Body of pancreas (tissue), 4 donors: ENCODE results near the gene CRACR2B.

ENCODE experiments used
- POLR2A ChIP-seq, 3 donors: fragments of 450-650 bp; IDR thresholded peaks; one replicate each; pipeline ENCODE4 v1.6.1; 2016; ENCODE audit warnings: antibody characterized with exemption in 3 of 3, mild to moderate bottlenecking in 2 of 3
- TF ChIP-seq, protein P1 (sequence below), 7 experiments: fragments of 450-650 bp in 4 of 7; fragments of 200-600 bp in 3 of 7; sonication (generic) in 3 of 7; IDR thresholded peaks; one replicate each; pipeline ENCODE4 v1.5.1; 2016 to 2019; ENCODE audit warnings: antibody characterized with exemption in 7 of 7

DNA sequence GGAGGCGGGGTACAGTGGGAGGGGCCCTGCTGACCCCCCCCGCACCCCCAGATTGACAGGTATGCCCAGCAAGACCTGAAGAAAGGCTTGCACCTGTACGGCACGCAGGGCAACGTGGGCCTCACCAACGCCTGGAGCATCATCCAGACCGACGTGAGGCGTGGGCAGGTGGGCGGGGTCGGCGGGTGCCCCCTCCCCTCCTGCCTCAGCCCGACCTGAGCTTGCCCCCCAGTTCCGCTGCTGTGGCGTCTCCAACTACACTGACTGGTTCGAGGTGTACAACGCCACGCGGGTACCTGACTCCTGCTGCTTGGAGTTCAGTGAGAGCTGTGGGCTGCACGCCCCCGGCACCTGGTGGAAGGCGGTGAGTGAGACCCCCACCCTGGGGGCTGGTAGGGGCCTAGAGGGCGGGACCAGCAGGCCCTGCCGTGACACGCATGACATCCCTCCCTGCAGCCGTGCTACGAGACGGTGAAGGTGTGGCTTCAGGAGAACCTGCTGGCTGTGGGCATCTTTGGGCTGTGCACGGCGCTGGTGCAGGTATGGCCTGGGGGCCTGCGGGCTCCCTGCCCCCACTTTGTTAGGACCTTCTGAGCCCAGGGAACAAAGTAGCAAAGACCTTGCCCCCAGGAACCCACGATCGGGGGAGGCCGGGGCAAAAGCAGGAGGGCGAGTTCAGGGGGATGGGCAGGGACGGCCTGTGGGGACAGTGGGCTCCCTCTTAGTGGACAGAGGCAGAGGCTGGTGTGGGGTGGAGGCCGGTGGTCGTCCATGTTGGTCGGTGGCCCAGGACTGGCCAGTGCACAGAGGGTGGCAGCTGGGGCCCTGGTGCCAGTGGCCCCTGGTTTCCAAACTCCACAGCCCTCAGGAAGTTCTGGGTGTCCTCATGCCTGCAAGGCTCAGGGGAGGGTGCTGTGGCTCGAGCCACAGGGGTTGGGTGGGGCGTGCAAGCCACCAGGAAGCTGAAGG lies 38.0 kb downstream of the CRACR2B start:
- TF ChIP-seq, protein P1, sequence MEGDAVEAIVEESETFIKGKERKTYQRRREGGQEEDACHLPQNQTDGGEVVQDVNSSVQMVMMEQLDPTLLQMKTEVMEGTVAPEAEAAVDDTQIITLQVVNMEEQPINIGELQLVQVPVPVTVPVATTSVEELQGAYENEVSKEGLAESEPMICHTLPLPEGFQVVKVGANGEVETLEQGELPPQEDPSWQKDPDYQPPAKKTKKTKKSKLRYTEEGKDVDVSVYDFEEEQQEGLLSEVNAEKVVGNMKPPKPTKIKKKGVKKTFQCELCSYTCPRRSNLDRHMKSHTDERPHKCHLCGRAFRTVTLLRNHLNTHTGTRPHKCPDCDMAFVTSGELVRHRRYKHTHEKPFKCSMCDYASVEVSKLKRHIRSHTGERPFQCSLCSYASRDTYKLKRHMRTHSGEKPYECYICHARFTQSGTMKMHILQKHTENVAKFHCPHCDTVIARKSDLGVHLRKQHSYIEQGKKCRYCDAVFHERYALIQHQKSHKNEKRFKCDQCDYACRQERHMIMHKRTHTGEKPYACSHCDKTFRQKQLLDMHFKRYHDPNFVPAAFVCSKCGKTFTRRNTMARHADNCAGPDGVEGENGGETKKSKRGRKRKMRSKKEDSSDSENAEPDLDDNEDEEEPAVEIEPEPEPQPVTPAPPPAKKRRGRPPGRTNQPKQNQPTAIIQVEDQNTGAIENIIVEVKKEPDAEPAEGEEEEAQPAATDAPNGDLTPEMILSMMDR (IDR thresholded peaks at IDR 0.05) = no peak
- TF ChIP-seq POLR2A (IDR thresholded peaks at IDR 0.05) = no peak
